SKM-1 treated with dmso at 0.1 percent for 144 hours (cell line): ENCODE results near the gene ZNF189.

ENCODE experiments used
- DNase-seq: peaks from one replicate; lab custom pipeline; 2025; ENCODE audit not compliant: unreplicated experiment; lab: John Stamatoyannopoulos, UW

The ZNF189 gene

GRCh38 chr9:101398068-101398929 lies at the start of gene ZNF189, which contains the start of gene MRPL50:
TSS of gene ZNF189 (plus strand) at chr9:101398851. CDS start at chr9:101399157, 306 bp downstream.
TSS of gene MRPL50 (minus strand) at chr9:101398618. CDS start at chr9:101398592, 26 bp downstream.
- DNase-seq: peak; percentile 90

DNA sequence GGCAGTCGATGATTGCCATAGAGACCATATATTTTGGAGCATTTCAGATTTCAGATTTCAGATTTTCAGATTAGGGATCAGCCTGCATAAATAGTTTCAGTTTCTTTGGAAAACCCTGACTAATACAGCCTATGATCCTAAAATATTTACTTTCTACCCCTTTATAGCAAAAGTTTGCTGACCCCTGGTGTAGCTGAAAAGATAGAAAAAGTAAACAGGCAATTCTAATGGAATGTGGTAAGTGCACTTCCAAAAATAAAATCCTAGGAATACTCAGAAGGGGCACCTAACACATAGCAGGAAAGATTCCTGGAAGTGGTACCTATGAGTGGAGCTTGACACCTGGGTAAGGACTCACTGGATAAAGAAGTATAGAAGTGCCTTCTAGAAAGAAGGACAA lies 48.4 kb upstream of the ZNF189 start:
- no peak for DNase-seq

DNA sequence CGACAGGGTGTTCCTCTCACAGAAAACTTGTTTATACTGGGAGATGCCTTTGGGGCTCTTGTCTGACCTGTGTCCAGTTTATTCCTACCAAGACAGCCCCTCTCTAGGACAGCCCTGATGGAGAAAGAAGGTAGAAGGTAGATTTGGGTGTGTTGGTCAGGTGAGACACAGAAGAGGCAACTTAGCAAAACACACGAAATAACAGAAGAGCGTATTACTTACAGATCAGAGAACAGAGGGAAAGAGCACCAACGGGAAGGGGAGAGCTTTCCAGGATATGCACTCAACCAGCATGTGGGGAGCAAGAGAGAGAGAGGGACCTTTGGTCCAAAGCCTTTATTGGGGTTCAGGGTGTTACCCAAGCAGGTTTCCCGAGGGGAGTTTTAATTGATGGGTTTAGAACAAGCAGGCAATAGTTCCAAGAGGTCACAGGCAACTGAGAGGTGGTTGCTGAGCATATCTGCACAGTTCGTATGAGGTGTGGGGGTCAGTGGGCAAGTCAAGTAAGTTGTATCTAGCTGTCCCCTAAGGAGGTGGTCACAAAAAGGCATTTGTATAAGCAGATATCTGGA lies 45.7 kb upstream of the ZNF189 start:
- no peak for DNase-seq

DNA sequence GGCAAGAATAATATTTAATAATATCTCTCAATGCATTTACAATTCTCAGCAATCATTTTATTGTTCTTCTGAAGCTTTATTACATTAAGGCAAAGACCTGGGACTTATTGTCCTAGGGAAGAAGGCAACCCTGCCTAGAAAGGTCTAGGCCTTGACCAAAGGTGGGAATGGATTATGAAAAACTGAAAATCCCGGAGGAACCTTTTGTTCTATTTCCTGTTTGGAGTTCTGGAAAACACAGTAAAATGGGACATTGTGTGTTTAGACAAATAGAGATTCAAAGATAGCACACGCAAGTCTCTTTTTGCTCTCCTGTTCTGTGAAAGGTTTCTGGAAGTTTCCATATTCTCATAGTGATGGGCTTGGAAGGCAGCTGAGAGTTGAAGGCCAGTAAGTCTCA lies 45.0 kb upstream of the ZNF189 start:
- DNase-seq: no peak

- DNase-seq: no peak
These were observed 44.4 kb upstream of the ZNF189 start for GRCh38 chr9:101354143-101354764.

DNA sequence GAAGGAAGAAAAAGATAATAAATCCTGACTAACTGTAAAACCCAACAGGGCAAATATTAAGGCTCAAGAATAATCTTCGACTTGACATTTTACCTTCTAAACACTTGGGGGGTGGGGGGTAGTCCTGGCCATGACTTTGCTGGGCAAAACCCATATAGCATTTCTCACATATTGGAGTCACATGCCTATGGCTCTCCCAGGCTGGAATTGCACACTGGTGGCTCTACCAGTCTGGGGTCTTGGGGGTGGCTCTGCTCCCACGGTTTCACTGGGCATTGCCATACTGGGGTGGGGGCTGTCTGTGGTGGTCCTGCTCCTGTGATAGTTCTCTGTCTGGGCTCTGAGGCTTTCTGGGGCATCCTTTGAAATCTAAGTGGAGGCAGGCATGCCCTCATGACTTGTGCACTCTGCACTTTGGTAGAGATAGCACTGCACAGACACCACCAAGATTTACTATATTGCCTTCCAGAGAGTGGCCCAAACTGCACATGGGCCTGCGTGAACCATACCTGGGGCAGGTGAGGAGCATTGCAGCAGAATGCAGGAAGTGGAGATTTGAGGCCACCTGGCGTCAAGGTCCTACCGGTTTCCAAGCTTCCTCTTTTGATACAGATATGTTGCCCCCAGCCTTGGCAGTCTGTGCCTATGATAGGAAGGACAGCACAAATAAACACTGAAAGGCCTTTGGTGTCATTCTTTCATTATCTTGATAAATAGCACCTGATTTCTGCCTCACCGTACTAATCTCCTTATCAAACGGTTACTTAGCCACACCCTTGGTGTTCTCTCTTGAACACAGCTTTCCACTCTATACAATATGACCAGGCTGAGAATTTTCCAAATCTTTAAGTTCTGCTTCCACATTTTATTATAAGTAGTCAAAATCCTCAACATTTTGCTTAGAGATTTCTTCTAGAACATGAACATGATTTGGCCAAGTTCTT lies 43.6 kb upstream of the ZNF189 start:
- no peak for DNase-seq

DNA sequence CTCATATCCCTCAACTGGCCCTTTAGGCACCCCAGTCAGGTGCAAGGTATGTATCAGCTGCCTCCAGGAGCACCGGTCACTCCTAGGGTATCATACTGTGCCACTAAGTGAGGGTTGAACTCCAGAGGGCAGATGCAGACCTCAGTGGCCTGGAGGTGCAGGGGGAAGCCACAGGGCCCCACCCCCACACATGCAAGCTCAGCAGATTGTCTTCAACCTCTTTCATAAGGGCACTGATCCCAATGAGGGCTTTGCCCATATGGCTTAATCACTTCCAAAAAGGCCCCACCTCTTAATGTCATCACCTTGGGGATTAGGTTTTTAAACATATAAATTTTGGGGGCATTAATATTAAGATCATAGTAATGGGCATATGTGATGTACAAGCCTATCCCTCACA lies 42.0 kb upstream of the ZNF189 start:
- DNase-seq: no peak

DNA sequence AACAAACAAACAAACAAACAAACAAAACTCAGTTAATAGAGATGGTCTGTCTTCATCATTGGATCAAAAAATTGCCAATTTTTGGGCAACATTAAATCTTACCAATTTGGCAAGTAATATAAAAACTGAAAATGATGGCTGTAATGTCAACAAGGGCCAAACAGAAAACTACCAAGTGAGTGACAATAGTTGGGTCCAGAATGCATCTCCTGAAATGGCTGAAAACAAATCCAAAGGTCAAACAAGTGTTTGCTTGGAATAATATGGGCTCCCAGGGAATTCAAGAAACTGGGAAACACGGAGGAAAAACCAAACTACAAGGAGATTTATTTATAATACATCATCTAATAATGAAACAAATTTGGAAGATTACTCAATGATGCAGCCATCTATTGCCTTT lies 39.0 kb upstream of the ZNF189 start:
- no peak for DNase-seq

GRCh38 chr9:101360647-101361046 lies 38.0 kb upstream of the ZNF189 start:
- DNase-seq: no peak

DNA sequence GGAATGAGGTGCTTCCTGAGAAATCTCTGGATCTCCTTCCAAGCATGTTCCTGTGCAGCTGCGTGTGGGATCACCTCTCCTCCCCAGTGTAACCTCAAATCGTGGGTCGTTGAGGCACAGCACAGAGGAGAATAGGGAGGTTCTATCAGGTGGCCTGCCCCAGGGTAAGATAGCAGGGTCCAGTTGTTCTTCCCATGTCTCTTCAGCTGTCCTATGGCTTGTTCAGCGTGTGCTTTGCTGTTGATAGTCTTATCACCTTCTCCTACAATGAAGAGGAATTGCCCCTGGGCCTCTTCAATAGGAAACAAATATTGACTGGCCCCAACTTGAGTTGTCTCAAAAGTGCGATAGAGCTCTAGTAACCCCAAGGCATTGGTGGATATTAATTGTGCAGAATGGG lies 36.2 kb upstream of the ZNF189 start:
- DNase-seq: no peak

- DNase-seq: no peak
These were observed 33.5 kb upstream of the ZNF189 start for GRCh38 chr9:101365181-101365580.

- no peak for DNase-seq
These were observed 32.5 kb upstream of the ZNF189 start for GRCh38 chr9:101366038-101366756.

DNA sequence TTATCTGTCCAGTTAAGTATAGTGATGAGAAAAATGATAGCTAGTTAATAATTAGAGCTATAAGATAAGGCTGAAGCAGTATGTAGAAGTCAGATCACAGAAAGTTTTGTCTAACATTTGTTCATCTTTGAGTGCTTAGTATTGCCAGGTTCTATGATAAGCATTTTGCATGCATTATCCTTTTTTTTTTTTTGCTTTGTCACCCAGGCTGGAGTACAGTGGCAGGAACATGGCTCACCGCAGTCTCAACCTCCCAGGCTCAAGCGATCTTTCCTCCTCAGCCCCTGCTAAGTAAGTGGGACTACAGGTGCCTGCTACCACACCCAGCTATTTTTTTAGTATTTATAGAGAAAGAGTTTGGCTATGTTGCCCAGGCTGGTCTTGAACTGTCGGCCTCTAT lies 31.3 kb upstream of the ZNF189 start:
- DNase-seq: no peak

DNA sequence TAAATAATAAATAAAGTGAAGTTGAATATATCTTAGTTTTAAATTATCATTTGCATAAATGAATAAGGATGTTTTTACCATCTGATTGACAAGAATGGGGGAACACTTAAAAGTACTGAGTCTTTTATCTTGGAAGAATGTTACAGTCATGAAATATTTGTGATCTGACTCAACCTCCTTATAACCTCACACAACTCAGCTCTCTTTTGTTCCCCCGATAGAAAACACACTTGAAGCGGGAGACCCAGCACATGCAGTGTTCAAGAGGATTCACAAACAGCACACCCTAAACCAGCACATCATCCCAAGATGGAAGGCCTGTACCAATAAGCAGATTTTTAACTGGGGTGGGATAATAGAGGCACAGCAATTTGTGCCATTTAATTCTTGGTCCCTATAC lies 29.4 kb upstream of the ZNF189 start:
- DNase-seq: no peak

DNA sequence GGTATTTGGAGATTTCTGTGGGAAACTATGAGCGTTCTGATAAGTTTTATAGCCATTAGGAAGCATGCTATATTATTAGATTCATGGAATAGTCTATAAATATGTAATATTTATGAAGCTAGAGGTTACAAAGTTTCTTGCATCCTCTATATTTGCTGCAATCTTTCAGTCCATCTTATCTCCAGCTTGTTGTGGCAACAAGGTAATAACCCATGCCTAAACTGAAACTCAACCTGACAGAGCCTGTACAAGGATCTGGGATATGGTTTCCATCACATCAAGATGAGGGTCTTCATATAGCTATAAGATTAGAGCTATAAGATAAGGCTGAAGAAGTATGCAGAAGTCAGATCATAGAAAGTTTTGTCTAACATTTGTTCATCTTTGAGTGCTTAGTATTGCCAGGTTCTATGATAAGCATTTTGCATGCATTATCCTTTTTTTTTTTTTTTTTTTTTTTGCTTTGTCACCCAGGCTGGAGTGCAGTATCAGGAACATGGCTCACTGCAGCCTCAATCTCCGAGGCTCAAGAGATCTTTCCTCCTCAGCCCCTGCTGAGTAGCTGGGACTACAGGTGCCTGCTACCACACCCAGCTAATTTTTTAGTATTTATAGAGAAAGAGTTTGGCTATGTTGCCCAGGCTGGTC lies 28.6 kb upstream of the ZNF189 start:
- no peak for DNase-seq

GRCh38 chr9:101371813-101372212 lies 26.8 kb upstream of the ZNF189 start:
- no peak for DNase-seq

DNA sequence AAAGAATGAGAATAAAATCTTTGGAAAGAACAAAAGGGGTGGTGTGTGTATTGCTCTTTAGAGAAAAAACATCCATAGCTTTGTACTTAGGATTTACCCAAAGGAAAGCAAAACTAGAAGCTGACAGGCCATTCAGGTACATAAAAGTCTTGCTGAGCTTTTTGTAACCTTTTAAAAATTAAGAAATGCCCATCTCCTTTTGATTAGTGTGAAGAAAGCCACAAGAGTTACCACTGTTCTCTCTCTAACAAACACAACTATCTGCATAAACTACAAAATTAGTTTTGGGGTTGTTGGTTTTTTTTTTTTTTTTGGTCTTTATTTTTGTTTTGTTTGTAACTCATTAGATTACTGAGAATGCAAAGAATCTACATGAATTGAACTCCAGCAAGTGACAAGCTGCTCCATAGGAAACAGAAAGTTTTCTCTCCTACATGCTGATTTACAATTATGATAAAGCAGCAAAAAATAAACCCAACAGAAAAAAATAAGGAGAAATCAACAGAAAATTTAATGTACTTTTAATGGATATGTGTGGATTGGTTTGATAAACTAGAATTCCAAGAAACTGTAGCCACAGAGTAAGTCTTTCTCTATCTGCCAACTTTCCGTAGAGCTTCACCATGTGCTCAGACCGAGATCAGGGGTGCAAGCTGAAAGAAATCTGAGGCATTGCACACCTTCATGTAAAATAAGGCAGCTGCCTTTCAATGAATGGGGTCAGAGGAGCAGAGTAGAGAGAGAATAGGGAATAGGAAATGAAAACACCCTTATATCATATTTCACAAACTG lies 26.1 kb upstream of the ZNF189 start:
- DNase-seq: no peak

- no peak for DNase-seq
These were observed 23.1 kb upstream of the ZNF189 start for GRCh38 chr9:101375546-101375945.
